GM12801 (cell line): ENCODE data around the gene KHSRP.

Experiments
- CTCF ChIP-seq: IDR thresholded peaks from one replicate; pipeline ENCODE4 v1.5.1; 2011; ENCODE audit warnings: control low read depth; ENCODE audit not compliant: insufficient read length; ENCODE audit errors: extremely low read depth

Gene KHSRP

GRCh38 chr19:6466526-6467248 is 42.1 kb upstream of the KHSRP start:
- TF ChIP-seq CTCF, result no peak

- no peak for TF ChIP-seq CTCF
Observed at GRCh38 chr19:6465663-6466062, 41.1 kb upstream of the KHSRP start.

- TF ChIP-seq CTCF, result no peak
Observed at GRCh38 chr19:6465006-6465405, 40.4 kb upstream of the KHSRP start.

GRCh38 chr19:6464070-6464873 is 39.7 kb upstream of the KHSRP start, which contains the start of gene CRB3:
TSS of gene CRB3 (plus strand) at chr19:6464271. CDS start at chr19:6464702, 431 bp downstream.
- TF ChIP-seq CTCF, result no peak

GRCh38 chr19:6460099-6460884 is 35.7 kb upstream of the KHSRP start:
- TF ChIP-seq CTCF, result no peak

GRCh38 chr19:6459262-6460098 is 34.9 kb upstream of the KHSRP start, which contains the start of gene SLC25A23:
TSS of gene SLC25A23 (minus strand) at chr19:6459792. CDS start at chr19:6459628, 164 bp downstream.
- TF ChIP-seq CTCF, result no peak
